Measurements from ENCODE around the gene ASPHD1.
A peak's percentile ranks its signal among the peaks of the same experiment; 100 is the strongest.
"Not testable (repeated sequence)": the region's sequence is repeated elsewhere in the genome, so short reads cannot be mapped to it uniquely, and the experiment has no call there.

The ASPHD1 gene

DNA sequence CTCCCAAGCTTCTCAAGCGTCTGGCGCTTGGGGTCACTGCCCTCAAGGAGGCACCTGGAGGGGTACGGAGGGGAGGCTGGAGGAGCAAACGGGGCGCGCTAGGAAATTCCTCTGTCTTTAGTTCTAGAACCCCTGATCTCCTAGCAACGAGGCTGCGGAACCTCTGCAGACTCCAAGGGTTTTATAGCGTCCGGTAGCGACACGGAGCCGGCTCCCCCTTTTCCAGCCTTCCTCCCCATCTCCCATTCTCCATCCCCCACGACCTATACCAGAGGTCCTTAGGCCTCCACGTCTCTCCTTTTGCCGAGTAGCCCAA is 36.7 kb upstream of the ASPHD1 start:
- no peaks in the 10 kb centered on the region for H3K27me3 ChIP-seq (ENCODE audit: insufficient read depth, low read length, poor library complexity)
- peaks cover 26% of the 10 kb centered on the region for H3K36me3 ChIP-seq (ENCODE audit: insufficient read depth, low read length)
- peak overlapping the region; percentile 94 for H3K4me2 ChIP-seq (ENCODE audit: insufficient read depth, low read length)
- no peaks in the 10 kb centered on the region for H4K20me1 ChIP-seq (ENCODE audit: insufficient read depth, low read length)
- peak overlapping the region; percentile 65 for H2AFZ ChIP-seq (ENCODE audit: low read depth, low read length)
- TF ChIP-seq CTCF (IDR thresholded peaks at IDR 0.05; ENCODE audit: borderline replicate concordance, extremely low read depth, low read length, poor library complexity, severe bottlenecking): no peak
- no peak for TF ChIP-seq EZH2 (IDR thresholded peaks at IDR 0.05; ENCODE audit: borderline replicate concordance, low read depth, low read length, severe bottlenecking)
- ATAC-seq (ENCODE audit: insufficient read depth, low read depth) (no peak), DNase-seq (no peak)
- H3K4me1 ChIP-seq (ENCODE audit: insufficient read depth, low read length): peaks cover 35% of the 10 kb centered on the region
- no peaks in the 10 kb centered on the region for H3K9me3 ChIP-seq (ENCODE audit: insufficient read depth, low read length, severe bottlenecking)
- peak overlapping the region; percentile 89 for H3K27ac ChIP-seq (ENCODE audit: low read length)
- H3K79me2 ChIP-seq (ENCODE audit: insufficient read depth, low read length): peaks cover 24% of the 10 kb centered on the region
- H3K4me3 ChIP-seq (ENCODE audit: low read depth in 1 of 2, low read length in 2 of 2): peak overlapping the region in 1 of 2 experiments; percentile 84; a peak in 2 of 4 replicates
- H3K9ac ChIP-seq (ENCODE audit: low read depth, low read length): peak overlapping the region; percentile 79

GRCh38 chr16:29864205-29864604 is 36.1 kb upstream of the ASPHD1 start:
- DNase-seq (no peak), ATAC-seq (ENCODE audit: insufficient read depth, low read depth) (no peak)
- Histone ChIP-seq H3K36me3 (ENCODE audit: insufficient read depth, low read length) (peaks cover 20% of the 10 kb centered on the region), H3K27me3 (ENCODE audit: insufficient read depth, low read length, poor library complexity) (no peaks in the 10 kb centered on the region), H3K4me1 (ENCODE audit: insufficient read depth, low read length) (peaks cover 35% of the 10 kb centered on the region), H2AFZ (ENCODE audit: low read depth, low read length) (no peak overlapping the region), H3K79me2 (ENCODE audit: insufficient read depth, low read length) (peaks cover 24% of the 10 kb centered on the region), H3K27ac (ENCODE audit: low read length) (peak overlapping the region; percentile 33; the same call in 1 of the 2 replicates), H3K4me3 (ENCODE audit: low read depth in 1 of 2, low read length in 2 of 2) (peak overlapping the region in 1 of 2 experiments; percentile 84; a peak in 2 of 4 replicates), H3K4me2 (ENCODE audit: insufficient read depth, low read length) (peak overlapping the region; percentile 94), H3K9ac (ENCODE audit: low read depth, low read length) (peak overlapping the region; percentile 79), H3K9me3 (ENCODE audit: insufficient read depth, low read length, severe bottlenecking) (no peaks in the 10 kb centered on the region), H4K20me1 (ENCODE audit: insufficient read depth, low read length) (no peaks in the 10 kb centered on the region)
- no peak for TF ChIP-seq EZH2 (IDR thresholded peaks at IDR 0.05; ENCODE audit: borderline replicate concordance, low read depth, low read length, severe bottlenecking)
- TF ChIP-seq CTCF (IDR thresholded peaks at IDR 0.05; ENCODE audit: borderline replicate concordance, extremely low read depth, low read length, poor library complexity, severe bottlenecking): no peak

GRCh38 chr16:29868396-29869009 is 31.8 kb upstream of the ASPHD1 start:
- TF ChIP-seq CTCF (IDR thresholded peaks at IDR 0.05; ENCODE audit: borderline replicate concordance, extremely low read depth, low read length, poor library complexity, severe bottlenecking) (no peak), EZH2 (IDR thresholded peaks at IDR 0.05; ENCODE audit: borderline replicate concordance, low read depth, low read length, severe bottlenecking) (no peak)
- H3K79me2 ChIP-seq (ENCODE audit: insufficient read depth, low read length): no peaks in the 10 kb centered on the region
- H3K4me3 ChIP-seq (ENCODE audit: low read depth in 1 of 2, low read length in 2 of 2): no peak overlapping the region
- H3K4me2 ChIP-seq (ENCODE audit: insufficient read depth, low read length): no peak overlapping the region
- no peaks in the 10 kb centered on the region for H3K9me3 ChIP-seq (ENCODE audit: insufficient read depth, low read length, severe bottlenecking)
- H3K9ac ChIP-seq (ENCODE audit: low read depth, low read length): no peak overlapping the region
- no peak overlapping the region for H2AFZ ChIP-seq (ENCODE audit: low read depth, low read length)
- DNase-seq: no peak
- no peak overlapping the region for H3K27ac ChIP-seq (ENCODE audit: low read length)
- no peak for ATAC-seq (ENCODE audit: insufficient read depth, low read depth)
- no peaks in the 10 kb centered on the region for H4K20me1 ChIP-seq (ENCODE audit: insufficient read depth, low read length)
- H3K27me3 ChIP-seq (ENCODE audit: insufficient read depth, low read length, poor library complexity): no peaks in the 10 kb centered on the region
- H3K4me1 ChIP-seq (ENCODE audit: insufficient read depth, low read length): peaks cover 15% of the 10 kb centered on the region
- H3K36me3 ChIP-seq (ENCODE audit: insufficient read depth, low read length): no peaks in the 10 kb centered on the region

- not testable (repeated sequence) for H3K36me3 ChIP-seq (ENCODE audit: insufficient read depth, low read length); H3K9ac ChIP-seq (ENCODE audit: low read depth, low read length); H2AFZ ChIP-seq (ENCODE audit: low read depth, low read length); H3K4me2 ChIP-seq (ENCODE audit: insufficient read depth, low read length); H3K79me2 ChIP-seq (ENCODE audit: insufficient read depth, low read length); H3K4me3 ChIP-seq (ENCODE audit: low read depth in 1 of 2, low read length in 2 of 2); H4K20me1 ChIP-seq (ENCODE audit: insufficient read depth, low read length); H3K27me3 ChIP-seq (ENCODE audit: insufficient read depth, low read length, poor library complexity); H3K4me1 ChIP-seq (ENCODE audit: insufficient read depth, low read length); H3K27ac ChIP-seq (ENCODE audit: low read length); DNase-seq; ATAC-seq (ENCODE audit: insufficient read depth, low read depth); H3K9me3 ChIP-seq (ENCODE audit: insufficient read depth, low read length, severe bottlenecking)
Observed at GRCh38 chr16:29869067-29869466, 31.2 kb upstream of the ASPHD1 start.
